Raji (cell line): ENCODE results near the gene SGCA.

Experiments used
- POLR2A ChIP-seq: IDR thresholded peaks from 2 replicates; pipeline ENCODE4 v1.6.1; 2011; ENCODE audit warnings: low read depth, low read length, control low read depth; ENCODE audit not compliant: insufficient read depth

Gene SGCA

DNA sequence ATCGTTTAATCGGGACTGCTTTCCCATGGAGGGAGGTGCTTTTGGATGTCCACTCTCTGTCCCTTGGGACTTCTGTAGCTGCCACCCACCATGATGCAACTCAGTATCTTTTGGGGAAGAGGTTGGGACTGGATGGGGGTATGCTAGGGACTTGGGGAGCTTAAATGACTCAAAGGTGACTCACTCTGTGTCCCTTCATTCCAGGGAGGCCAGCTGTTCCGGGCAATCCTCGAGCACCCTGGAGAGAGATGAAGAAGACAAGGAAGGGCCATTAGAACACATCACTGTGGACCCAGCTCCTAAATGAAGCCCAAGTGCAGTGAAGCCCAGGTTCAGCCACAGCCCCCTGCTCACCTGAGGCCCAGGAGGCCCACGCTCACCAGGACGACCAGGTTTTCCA lies 31.0 kb downstream of the SGCA start:
- no peak for TF ChIP-seq POLR2A

DNA sequence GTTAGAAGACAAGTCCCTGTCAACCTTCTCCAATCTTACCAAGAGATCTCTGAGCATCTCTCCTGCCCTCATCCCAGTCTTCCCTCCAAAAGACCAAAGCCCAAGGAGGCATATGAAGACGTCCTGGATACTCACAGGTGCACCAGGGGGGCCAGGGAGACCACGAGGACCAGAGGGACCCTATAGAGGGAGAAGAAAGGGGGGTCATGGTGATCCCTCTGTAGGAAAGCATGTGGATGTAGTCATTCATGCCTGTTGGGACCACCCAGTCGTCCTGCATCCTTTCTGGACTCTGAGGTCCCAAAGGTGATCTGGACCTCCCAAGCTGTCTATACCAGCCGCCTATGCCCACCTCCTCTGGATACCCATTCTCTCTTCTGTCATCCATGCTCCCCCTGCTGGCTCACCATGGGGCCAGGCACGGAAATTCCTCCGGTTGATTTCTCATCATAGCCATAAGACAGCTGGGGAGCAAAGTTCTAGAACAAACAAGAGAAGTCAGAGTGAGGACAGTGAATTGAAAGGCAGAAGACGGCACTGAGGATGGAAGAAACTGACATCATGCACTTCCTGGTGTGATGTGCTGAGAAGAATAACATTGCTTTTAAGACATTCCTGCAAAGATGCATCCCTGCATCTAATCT lies 32.3 kb downstream of the SGCA start:
- TF ChIP-seq POLR2A: no peak

DNA sequence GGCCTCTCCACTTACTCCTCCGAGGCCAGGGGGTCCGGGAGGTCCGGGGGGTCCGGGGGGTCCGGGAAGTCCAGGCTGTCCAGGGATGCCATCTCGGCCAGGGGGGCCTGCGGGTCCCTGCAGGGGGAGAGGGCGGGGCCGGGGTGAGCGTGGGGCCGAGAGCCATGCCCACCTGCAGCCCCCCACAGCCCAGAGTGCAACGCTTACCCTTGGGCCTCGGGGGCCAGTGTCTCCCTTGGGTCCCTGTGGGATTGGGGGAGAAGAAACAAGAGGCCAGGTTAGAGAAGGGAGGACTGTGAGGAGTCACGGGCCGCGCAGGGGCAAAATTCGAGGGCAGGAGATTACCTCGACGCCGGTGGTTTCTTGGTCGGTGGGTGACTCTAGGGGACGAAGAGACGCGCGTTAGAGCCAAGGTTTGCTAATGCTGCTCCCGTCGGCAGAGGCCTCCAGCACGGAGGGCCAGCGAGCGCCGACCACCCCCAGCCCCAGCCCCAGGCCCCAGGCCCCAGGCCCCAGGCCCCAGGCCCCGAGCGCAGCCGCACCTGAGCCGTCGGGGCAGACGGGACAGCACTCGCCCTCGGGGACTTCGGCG lies 33.5 kb downstream of the SGCA start:
- no peak for TF ChIP-seq POLR2A

DNA sequence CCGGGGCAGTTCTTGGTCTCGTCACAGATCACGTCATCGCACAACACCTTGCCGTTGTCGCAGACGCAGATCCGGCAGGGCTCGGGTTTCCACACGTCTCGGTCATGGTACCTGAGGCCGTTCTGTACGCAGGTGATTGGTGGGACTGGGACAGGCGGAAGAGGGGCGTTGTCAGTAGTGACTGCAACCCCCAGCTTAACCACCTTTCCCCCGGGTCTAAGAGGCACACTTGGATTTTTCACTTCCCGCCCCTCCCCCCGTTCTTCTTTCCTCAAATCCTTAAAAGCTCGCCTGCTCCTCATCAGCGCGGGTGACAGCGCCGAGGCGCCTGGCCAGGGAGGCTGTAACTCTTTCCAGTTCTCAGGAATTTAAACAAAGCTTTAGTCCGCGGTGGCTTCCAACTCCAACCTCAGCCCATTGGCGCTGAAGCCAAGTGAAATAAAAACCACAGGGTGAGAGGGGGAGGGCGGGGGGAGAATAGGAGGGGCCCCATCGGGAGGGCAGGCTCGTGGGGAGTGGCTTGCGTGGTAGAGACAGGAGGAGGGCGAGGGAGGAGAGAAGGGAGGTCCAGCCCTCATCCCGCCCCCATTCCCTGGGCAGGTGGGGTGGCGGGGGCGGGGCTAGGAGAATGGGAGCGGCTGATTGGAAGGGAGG lies 34.1 kb downstream of the SGCA start:
- TF ChIP-seq POLR2A: no peak

DNA sequence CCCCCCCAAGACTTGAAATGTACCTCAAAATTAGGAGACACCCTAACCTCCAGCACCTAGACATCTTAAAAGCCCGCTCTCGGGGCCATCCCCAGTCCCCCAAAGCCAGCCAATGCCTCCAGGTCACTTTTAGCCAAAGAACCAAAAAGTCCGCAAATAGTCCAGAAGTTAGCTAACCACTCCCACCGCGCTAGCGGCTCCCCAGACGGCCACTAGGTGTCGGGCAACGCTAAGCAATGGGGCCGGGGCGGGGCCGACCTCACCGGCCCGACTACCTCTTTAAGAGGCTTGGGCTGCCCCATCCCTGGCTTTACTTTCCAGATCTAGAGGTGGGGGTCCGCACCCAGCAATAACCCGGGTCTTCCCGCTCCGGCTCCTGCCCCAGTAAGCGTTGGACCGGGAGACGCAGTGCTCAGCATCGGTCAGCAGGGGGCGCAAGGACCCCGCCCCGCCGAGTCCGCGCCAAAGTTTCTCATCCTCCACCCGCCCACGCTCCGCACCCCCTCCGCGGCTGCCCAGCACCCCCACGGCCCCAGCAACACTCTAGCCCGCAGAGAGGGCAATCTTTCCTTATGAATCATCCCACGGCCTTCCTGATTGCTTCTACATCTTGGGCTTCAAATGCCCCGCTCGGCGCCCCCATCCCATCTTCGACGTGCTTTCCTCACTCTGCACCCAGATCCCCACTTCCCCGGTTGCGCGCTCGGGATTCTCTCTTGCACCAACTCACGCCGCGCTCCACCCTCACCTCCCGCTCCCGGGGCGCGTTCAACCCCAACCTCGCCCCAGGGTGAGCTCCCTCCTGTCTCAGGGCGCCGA lies 34.9 kb downstream of the SGCA start:
- no peak for TF ChIP-seq POLR2A

DNA sequence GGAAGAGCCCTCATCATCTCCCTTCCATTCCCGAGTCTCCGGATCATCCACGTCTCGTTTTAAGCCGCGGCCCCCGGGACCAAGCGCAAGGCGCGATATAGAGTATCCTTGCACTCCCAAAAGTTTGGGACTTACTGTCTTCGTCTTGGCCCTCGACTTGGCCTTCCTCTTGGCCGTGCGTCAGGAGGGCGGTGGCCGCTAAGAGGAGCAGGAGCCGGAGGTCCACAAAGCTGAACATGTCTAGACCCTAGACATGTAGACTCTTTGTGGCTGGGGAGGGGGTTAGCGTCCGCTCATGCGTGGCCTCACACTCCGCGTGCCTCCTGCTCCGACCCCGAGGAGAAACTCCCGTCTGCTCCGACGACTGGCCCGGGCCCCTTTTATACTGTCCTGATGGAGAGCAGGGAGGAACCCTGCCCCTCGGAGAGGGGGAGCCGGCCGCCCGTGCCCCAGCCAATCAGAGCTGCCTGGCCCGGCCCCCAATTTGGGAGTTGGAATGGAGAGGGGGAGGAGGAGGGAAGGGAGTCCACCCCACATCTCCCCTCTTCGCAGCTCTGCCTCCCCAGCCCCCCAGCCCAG lies 35.6 kb downstream of the SGCA start, which contains the start of gene COL1A1:
TSS of gene COL1A1 (minus strand) at position 356 of the 579 bp plus-strand sequence. CDS start at position 238, 118 bp downstream.
- no peak for TF ChIP-seq POLR2A

DNA sequence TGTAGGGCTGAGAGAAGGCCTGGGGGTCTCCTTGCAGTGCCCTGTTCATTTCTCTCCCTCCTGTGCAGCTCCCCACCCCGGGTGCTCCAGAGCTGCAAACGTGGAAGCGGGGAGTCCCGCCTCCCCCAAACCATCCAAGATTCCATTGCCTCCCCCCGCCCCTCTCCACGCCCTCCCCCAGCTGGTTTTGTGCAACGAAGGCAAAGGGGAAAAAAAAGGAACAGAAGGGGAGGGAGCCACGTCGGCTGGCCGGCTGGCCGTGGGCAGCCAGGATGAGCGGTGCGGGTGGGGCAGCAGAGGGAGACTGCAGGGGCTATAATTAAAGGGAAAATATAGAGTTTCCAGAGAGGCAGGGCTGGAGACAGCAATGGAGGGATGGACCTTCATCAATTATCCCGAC lies 37.3 kb downstream of the SGCA start:
- TF ChIP-seq POLR2A: no peak

DNA sequence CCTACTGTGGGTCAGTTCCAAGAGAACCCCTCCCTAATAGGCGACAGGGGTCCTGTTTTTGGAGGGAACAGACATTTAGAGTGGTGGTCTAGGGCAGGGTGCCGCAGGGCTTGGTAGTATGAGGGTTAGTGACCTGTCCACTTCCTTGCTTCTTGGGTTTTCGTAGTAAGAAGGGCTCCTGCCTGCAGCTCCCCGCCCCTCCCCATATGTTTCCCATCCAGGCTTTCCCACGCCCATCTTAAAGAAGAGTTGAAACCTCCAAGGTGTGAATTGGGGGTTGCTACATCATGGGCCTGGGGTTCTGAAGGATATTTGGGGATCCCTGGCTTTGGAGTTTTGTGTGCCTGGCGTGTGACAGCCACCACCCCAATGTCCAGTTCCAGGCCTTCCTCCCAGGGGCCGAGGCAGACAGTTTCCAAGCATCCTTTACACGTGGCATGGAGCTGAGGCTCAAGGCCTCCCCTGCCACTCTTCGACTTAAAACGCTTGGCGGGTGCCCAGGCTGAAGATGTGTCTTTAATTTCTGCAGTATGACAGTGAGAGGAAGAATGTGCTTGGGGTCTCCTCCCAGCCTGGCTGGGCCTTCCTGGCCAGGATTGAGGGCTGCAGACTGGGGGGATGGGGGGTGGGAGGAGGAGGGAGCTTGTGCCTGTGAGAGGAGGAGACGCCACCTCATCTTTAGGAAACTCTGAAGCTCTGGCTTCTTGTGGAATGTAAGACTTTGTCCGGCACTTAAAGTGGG lies 38.0 kb downstream of the SGCA start:
- no peak for TF ChIP-seq POLR2A

DNA sequence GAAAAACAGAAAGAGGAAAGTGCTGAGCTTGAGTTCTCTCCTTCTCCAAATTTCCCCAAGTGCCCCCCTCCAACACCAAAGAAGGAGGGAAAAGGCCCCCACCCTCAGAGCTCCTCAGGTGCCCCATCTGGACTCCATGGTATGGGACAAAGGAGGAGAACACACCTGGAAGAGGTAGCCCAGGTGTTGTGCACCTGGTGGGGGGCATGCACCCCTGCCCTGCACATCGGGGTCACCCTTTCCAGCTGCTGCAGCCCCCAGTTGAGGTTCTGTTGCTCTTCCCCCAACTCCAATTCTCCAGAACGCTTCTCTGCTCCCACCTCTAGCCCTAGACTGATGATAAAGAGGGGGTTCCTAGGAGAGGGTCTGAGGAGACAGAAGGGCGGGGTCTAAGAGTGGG lies 38.6 kb downstream of the SGCA start:
- TF ChIP-seq POLR2A: no peak

DNA sequence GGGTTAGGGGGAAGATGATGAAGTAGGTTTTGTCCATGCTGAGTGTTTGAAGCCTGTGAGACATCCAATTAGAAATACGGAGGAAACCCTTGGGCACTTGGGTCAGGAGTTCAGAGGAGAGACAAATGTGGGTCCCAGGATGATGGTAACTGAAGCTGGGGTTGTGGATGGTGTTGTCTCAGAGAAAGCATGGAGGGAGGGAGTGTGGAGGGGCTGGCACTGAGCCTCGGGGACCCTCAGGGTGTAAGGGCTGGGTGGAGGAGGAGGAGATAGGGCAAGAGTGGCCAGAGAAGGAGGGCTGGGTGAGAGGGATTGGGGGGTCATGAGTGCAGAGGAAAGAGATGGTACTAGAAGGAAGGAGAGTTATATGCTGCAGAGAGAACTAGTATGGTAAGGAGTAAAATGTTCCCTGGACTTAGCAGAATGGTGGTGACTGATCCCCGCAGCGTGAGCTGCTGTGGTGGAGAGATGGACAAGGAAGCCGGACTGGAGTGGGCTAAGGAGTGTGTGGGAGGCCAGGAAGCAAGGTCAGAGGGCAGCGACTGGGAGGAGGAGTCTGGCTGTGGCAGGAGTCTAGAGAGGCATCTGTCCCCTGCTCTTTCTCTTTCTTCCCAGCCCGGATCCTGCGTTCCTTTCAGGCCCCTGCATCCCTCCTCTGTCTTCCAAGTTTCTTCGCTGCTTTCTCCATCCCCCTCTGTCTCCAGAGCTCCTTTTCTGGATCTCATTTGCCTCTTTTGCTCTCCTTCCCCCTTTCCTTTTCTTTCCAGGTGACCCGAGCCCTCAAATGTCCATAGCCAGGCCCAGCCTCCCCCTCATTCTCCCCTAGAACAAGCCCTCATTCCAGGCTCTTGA lies 39.5 kb downstream of the SGCA start:
- TF ChIP-seq POLR2A: no peak

DNA sequence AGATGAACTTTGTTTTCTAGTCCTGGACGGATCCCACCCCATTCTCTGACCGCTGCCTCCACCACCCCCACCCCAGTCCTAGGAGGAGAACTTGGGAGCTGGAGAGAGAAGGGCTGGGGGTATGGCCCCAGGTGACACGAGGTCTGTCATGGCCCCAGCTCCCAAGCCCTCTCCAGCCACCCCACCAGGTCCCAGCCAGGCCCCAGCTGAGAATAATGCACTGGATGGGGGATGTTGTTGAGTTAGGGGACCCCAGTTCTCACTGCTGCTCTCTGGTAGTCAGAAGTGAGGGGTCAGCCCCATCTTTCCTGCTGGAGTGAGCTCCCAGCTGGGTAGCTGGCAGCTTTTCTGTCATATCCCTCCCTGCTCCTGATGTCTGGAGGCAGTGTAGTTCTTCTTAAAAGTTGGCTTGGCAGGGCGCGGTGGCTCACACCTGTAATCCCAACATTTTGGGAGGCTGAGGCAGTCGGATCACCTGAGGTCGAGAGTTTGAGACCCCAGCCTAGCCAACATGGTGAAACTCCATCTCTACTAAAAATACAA lies 40.2 kb downstream of the SGCA start:
- no peak for TF ChIP-seq POLR2A

DNA sequence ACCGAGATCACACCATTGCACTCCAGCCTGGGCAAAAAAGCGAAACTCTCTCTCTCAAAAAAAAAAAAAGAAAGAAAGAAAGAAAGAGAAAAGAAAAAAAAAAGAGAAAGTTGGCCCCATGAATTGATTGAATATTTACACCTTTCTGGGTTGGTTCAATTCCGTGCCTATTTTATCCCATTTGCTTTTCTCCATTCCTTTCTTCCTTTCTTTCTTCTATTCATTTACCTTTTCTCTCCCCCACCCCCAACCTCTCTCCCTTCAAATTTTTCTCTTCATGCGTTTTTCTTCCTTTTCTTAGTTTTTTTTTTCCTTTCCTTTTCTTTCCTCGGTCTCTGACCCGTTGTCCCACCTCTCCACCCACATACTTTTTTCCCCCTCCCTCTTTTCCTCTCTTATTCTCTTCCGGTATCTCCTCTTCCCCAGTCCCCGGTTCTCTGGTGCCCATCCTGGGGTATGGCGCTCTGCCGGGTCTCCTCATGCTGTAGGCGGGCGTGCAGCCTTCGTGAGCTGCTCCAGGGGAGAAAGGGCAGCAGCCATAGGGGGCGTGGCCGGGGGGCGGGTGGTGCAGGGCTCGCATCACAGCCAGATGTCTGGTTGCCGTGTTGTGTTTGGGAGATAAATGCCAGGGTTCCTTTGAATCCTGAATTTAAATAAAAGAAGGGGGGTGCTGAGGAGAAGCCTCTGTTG lies 40.9 kb downstream of the SGCA start:
- no peak for TF ChIP-seq POLR2A

DNA sequence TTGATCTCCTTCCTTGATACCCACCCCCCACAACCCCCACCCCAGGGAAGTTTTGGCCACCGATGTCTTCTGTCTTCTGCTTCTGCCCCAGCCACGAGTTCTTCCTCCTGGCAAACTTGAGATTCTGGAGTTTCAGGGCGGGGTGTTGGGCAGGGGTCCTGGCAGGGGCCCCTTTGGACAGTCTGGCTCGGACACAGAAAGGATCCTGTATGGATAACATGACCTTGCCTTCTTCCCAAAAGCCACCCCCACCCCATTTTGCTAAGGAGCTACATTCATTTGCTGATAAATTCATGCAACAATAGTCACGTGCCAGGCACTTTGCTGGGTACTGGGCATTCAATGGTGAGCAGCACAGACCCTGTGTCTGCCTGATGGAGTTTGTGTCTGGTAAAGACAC lies 41.5 kb downstream of the SGCA start:
- no peak for TF ChIP-seq POLR2A
